Measurements from ENCODE around the gene RFX5.

DNA sequence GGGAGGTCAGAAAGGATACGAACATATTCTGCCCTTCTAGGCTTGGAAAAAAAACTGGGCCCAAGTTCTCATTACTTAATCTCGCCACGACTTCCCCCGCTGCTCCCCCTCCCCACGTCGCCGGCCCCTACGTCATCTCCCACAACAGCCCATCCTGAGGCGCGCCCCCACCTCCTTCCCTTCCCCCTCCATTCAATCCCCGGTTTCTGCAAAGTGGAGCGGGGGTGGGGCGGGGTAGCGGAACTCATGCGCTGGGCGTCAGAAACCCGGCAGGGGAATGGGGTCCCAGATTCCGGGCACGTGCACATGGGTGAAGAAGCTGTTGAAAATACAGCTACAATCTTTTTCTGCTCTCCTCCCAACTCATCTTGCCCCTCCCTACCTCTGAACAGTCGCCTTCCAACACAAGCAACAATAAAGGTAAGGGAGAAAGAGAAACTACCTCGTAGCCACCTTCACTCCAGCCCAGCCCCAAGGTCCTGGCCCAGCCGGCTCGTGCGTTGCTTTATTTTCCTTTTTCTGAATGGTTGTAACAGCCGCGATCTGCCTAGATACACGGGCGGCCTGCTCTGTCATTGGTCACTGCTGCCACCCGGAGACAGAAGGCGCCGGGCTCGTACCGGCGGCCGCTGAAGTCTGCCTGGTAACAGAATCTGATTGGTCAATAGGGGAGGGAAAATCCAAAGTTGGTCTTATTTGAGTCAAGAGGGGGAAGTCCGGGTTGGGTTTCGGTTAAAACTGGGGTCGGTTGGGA, at the start of gene RFX5:
- TF ChIP-seq TAF1 (IDR thresholded peaks at IDR 0.05; ENCODE audit: low read depth, low read length) (peak; percentile 63), POLR2AphosphoS5 (IDR thresholded peaks at IDR 0.05; ENCODE audit: low read depth, low read length) (peak; percentile 82), POLR2A (IDR thresholded peaks at IDR 0.05; ENCODE audit: low read depth, low read length) (peak; percentile 78; the same call in 1 of the 2 replicates), POU2F2 (IDR thresholded peaks at IDR 0.05; ENCODE audit: low read depth, low read length) (0 out of 2 replicates have a peak, but pooled peaks have one; percentile 1), SPI1 (IDR thresholded peaks at IDR 0.05; ENCODE audit: low read depth, low read length) (peak; percentile 65), PAX5 (IDR thresholded peaks at IDR 0.05; ENCODE audit: insufficient read depth, low read length, severe bottlenecking) (no peak)

Data from GM12891 (cell line).